Endometrial microvascular endothelial cells (primary cell): ENCODE measurements around the gene DMRT3. TPM values are rescaled to one million over a fixed set of nuclear protein-coding genes. Genes with fewer than 3 reads are reported as not detected.

Experiments used
- in situ Hi-C: cut with HindIII; loops from 2 replicates; pipeline ENCODE4 v1.10.0; 2017; ENCODE audit warnings: low sequenced_read_pairs, low pct_unique_long_range_greater_than_20kb; ENCODE audit errors: inconsistent ontology term
- total RNA-seq: library from RNA; depleted of rRNA; stranded (reverse); fragments of >200 nt; gene quantifications from one replicate; pipeline ENCODE4 v1.2.3, GENCODE V29; 2015; ENCODE audit errors: inconsistent ontology term

The DMRT3 gene, protein sequence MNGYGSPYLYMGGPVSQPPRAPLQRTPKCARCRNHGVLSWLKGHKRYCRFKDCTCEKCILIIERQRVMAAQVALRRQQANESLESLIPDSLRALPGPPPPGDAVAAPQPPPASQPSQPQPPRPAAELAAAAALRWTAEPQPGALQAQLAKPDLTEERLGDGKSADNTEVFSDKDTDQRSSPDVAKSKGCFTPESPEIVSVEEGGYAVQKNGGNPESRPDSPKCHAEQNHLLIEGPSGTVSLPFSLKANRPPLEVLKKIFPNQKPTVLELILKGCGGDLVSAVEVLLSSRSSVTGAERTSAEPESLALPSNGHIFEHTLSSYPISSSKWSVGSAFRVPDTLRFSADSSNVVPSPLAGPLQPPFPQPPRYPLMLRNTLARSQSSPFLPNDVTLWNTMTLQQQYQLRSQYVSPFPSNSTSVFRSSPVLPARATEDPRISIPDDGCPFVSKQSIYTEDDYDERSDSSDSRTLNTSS
- total RNA-seq = not detected

DNA sequence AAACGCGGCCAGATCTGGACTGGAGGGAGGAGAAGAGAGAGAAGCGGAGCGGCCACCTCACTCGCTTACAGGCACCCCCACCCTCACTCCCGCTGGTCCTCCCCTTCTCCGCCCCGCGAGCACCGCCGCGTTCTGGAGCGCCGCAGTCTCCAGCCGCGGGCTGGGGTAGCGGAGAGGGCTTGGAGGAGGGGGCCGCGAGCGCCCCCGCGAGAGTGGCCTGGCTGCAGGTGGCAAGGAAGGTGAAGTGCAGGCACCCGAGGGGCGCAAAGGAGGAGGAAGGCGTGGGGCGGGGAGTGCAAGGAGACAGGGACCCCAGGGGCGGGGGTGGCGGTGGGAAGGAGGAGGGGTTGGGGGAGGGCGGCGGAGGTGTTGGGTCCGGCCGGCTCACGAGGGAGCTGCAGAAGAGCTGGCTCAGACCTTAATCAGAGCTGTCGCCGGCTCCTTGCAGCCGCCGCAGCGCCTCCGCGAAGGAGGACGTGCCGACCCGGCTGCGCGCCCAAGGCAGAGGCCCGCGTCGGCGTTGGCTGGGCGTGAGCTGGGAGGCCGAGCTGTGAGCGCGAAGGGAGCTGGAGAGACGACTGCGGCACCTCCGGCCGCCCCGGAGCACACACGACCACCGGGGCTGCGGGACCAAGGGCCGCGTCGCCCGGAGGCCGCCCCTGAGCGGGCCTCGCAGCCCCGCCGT, at the start of gene DMRT3:
Gene DMRT3 (plus strand): TSS at position 398 of the 685 bp plus-strand sequence. CDS start 347 bp downstream, outside the sequence.
- in situ Hi-C loops = no loop called here

DNA sequence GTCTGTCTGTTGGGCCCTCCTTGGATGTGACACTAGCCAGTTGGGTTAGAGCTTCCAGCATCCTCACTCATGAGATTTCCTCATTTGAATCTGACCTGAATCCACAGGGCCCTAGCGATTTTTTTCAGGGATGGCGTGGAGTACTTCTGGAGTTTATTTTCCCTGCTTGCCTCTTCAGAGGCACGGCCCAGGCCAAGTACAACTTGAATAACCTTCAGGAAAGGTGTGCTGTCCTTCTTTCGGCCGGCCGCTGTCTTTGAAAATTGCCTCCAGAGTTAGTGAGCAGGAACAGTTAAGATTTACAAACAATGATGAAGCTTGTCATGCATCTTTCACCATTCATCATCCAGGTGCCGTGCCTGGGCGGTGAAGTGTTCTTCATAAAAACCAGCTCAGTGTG, 49.5 kb upstream of the DMRT3 start:
- in situ Hi-C loops = no loop called here

DNA sequence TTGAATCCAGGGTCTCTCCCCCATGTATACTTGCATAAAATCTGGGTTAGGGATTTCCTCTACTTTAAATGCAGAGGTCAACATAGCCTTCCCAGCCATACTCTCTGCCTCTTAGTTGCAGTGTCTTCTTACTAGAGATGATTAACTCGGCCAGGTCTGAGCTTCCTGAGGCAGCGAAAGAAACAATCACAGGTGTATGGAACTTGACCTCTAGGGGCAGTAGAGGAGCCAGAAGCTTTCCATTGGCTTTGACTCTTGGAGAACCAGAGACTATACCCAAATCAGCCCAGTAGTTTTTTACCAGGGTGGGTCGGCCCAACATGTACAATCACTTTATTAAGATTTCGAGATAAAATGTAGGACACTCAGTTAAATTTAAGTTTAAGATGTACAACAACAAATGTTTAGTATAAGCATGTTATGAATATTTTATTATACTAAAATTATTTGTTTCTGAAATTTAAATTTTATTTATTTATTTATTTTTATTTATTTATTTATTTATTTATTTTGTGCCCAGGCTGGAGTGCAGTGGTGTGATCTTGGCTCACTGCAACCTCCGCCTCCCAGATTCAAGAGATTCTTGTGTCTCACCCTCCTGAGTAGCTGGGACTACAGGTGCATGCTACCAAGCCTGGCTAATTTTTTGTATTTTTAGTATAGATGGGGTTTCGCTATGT, 48.0 kb upstream of the DMRT3 start:
- in situ Hi-C loops = no loop called here

GRCh38 chr9:929719-930118, 46.7 kb upstream of the DMRT3 start:
- in situ Hi-C loops = no loop called here

- in situ Hi-C loops = no loop called here
Measured at GRCh38 chr9:933356-933755, 43.1 kb upstream of the DMRT3 start.

- in situ Hi-C loops = no loop called here
Measured at GRCh38 chr9:935348-935965, 41.0 kb upstream of the DMRT3 start.

DNA sequence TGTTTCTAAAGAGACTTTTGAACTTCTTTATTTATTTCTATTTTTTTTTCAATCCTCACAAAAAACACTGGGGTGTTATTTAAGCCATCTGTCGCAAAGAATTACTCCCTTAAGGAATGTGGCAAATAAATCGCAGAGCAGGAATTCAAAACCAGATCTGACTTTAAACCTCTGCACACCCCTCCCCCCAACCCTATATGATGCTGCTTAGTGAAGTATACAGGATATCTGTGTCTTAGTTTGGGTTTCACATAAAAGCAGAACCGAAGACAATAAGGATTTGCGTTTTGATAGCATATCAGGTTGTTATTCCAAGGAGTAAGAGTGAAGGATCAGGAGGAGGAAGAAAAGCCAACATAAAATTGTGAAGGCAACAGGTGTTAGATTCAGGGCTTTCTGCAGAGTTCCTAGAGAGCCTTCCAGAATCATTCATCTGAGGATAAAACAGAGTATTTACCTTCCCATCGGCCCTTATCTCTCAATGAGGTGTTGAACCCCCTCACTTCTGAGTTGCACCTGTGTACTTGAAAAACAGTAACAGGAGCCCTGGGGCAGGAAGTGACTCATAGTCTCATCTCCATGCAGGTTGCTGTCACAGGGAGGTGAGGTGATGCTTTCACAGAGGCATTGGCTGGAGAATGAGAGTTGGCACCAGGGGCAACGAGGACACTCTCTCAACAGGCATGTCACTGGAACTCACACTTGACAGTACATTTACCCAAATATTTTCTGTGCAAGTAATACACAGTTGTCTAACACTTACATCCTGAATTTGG, 33.5 kb upstream of the DMRT3 start:
- in situ Hi-C loops = no loop called here

DNA sequence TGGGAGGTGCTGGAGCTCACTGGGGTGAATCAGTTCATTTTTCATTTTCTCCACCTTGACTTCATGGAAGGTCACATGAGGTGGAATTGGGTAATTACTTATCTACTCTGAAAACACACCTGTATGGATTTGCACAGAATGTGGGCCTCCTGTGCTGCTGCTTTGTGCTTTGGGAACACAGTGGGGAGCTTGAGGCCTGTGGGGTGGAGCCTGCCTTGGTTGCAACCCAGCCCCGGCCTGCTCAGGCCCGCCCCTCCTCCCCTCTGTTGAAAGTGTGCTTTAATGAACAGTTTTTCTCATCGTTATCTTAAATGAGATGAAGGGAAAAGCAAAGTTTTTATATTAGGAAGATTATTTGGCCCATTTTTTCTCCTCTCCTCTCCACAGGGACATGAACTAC, 28.5 kb upstream of the DMRT3 start:
- in situ Hi-C loops = no loop called here

DNA sequence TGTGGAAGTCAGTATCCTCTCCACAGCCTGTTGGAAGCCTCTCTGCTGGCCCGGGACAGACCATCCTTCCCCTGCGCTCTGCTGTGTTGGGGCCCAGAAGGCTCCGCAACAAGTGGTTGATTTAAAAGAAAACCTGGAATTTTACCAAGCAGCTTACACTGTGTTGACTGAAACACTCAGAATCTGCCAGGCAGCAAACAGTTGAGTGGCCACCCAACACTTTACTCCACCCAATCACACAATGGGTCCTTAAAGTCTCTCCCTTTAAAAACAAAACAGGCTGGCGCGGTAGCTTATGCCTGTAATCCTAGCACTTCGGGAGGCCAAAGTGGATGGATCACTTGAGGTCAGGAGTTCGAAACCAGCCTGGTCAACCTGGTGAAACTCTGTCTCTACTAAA, 28.0 kb upstream of the DMRT3 start:
- in situ Hi-C loops = no loop called here

GRCh38 chr9:950139-950538, 26.3 kb upstream of the DMRT3 start:
- in situ Hi-C loops = no loop called here

GRCh38 chr9:952546-952945, 23.9 kb upstream of the DMRT3 start:
- in situ Hi-C loops = no loop called here

DNA sequence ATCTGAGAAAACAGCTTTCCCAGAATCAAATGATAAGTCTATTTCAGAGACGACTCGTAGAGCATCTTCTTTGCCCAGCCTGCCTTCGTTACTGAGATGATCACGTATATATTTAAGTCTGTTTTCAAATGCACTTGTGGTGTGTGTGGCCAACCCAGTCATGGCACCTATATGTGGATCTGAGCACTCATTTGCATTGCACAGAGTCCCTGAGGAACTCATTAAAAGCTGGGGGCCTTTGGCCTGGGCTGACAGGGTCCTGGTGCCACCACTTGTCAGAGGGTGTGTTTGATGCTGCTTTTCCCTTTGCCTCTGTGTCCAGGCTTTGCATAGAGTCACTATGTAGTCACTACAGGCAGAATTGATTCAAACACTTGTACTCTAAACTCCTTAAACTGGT, 17.4 kb upstream of the DMRT3 start:
- in situ Hi-C loops = no loop called here

- in situ Hi-C loops = no loop called here
Measured at GRCh38 chr9:959914-960313, 16.5 kb upstream of the DMRT3 start.

DNA sequence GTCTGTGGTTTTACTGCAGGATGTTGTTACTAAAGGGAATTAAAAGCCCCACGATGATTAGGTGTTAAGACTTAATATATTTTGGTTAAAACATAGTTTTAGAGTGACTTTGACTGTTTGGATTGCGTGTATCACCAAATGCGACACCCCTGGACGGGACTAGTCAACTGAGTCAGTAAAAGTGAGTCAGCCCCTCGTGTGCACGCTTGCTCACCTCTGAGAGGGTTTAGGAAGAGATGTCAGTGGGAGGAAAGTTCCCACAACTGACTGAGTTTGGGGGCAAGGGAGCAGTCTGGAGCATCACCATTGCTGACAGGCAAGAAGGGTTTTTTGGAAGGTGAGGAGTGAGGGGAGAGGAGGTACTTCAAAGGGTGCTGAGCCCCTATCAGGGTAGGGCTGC, 14.4 kb upstream of the DMRT3 start:
- in situ Hi-C loops = no loop called here

DNA sequence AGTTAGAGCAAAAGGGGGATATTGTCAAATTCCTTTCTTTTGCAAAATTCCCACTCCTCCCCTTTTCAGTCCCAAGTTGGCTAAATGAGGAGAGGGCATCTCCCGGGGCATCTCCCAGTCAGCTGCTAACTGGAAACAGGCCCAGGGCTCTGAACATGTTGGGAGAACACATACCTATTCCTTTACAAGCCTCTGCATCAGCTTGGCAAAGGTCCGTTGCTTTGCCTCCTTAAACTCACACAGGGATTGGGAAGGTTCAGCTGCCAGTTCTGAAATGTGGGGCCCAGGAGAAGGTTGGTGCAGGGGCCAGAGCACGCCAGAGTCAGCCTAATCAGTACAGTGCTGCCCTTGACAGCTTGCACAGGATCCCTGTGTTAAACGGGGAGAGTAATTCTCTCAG, 11.0 kb upstream of the DMRT3 start:
- in situ Hi-C loops = no loop called here

DNA sequence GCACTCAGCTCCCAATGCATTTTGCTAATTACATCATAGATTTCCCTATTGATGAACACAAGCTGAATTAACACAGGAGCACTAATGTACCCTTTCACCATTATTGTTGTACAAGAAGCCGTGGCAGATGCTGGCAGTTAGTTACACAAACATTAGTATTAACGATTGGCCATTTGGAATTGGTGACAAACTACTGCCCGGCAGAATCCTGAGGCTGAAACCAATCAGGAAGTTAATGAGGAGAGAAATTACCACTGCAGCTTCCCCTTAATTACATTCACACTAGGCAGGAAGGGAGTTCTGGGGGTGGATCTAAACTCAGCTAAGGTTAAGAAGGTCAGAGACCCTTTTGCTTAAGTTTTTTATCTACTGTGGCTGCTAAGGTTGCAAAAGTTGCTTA, 9.6 kb upstream of the DMRT3 start:
- in situ Hi-C loops = no loop called here

DNA sequence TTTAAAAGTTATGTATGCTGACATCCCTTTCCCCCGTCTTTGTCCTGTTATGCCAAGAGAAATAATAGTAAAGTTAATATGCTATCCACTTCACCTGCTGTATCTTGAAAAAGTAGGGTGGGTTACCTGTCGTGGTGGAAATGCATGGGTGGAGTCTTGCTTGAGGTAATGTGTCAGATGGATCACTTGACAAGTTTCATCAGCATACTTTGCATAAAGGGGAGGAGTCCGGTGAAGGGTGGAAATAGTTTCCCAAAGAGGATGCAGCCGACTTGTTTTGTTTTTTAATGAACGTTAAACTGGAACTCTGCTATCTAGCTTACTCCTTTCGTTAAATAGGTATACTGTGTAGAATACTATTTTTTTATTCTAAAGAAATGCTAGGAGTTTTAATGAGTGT, 9.0 kb upstream of the DMRT3 start:
- in situ Hi-C loops = no loop called here

DNA sequence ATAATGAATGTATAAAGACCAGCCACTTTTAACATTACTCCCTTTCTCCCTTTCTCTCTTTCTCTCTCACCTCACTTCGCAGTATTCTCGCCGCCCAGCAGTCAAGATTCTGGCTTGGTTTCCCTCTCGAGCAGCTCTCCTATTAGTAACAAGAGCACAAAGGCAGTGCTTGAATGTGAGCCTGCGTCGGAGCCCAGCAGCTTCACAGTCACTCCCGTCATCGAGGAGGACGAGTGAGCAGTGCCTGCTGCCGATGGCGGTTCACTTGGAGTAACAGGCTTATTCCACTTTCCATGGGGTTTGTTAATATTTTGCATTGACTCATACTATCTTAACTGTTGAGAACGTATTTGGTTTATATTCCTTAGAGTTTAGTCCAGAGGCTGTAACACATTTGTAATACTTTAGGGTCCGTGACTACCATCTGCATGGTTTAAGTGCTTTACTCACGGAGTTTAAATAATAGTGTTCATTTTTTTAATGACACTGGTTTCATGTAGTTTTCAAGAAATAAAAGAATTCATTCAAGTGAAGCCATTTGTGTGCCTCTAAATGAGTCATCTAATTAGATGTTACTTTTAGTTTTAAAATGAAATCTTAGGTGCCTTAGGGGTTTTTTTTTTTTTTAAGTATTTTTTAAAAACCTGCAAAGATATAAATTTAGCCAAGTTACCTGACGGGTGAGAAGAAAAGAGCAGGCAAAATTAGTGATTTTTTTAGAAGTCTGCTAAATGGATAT, 8.4 kb upstream of the DMRT3 start:
- in situ Hi-C loops = no loop called here
